ENCODE data around the gene UBA7. TPM values are rescaled to one million over a fixed set of nuclear protein-coding genes. Genes with fewer than 3 reads are reported as not detected.

The UBA7 gene
- total RNA-seq, result 39.6 TPM
- 37.7 TPM for polyA plus RNA-seq

GRCh38 chr3:49813497-49814174 lies at the start of gene UBA7:
TSS of gene UBA7 (minus strand) at chr3:49813953. CDS start at chr3:49813787, 166 bp downstream.
- no peaks in the 10 kb centered on the region for H3K4me1 ChIP-seq (ENCODE audit: insufficient read depth)
- peak within 1 kb of the TSS; percentile 57 for H3K4me3 ChIP-seq (ENCODE audit: low read depth, low read length)
- 10% methylated on average over 9 of the region's 9 CpGs for WGBS
- H3K36me3 ChIP-seq (ENCODE audit: insufficient read depth), result peaks cover 3% of the 10 kb centered on the region
- no peak for DNase-seq (ENCODE audit: extremely low spot score)
- peak within 1 kb of the TSS; percentile 73 for H3K27ac ChIP-seq (ENCODE audit: low read depth)

GRCh38 chr3:49859576-49860305 lies 46.0 kb upstream of the UBA7 start:
- H3K36me3 ChIP-seq (ENCODE audit: insufficient read depth), result no peaks in the 10 kb centered on the region
- no peak overlapping the region for H3K27ac ChIP-seq (ENCODE audit: low read depth)
- no peak for DNase-seq (ENCODE audit: extremely low spot score)
- WGBS, result 84% methylated on average over 12 of the region's 12 CpGs
- no peak overlapping the region for H3K4me3 ChIP-seq (ENCODE audit: low read depth, low read length)
- no peaks in the 10 kb centered on the region for H3K4me1 ChIP-seq (ENCODE audit: insufficient read depth)

- Histone ChIP-seq H3K4me1 (ENCODE audit: insufficient read depth) (no peaks in the 10 kb centered on the region), H3K36me3 (ENCODE audit: insufficient read depth) (no peaks in the 10 kb centered on the region), H3K27ac (ENCODE audit: low read depth) (no peak within 1 kb of the TSS), H3K4me3 (ENCODE audit: low read depth, low read length) (peak within 1 kb of the TSS; percentile 53)
- WGBS, result 2% methylated on average over 52 of the region's 52 CpGs
- peak; percentile 92 for DNase-seq (ENCODE audit: extremely low spot score)
These were observed 42.6 kb upstream of the UBA7 start, which contains the start of gene TRAIP for GRCh38 chr3:49856181-49857005. TSS of gene TRAIP (minus strand) at chr3:49856564. CDS start at chr3:49856453, 111 bp downstream.

DNA sequence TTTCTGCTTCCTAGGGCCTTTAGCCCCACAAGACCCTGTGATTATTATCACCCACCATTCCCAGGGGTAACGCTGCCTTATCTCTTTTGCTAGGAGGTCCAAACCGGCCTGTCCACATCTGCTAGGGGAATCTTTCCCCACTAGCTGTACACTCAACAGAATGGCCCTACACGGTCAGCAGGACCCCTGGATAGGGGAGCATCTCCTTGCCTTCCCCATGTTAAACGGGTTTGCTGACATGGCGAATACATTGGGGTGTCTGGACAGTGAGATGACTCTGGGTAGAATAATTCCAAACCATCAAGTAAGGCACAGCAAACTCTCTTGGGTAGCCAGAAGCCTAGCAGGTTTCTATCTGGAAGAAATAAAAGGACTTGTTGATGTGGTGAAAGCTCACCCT lies 41.9 kb upstream of the UBA7 start:
- 54% methylated on average over 5 of the region's 5 CpGs for WGBS
- Histone ChIP-seq H3K4me1 (ENCODE audit: insufficient read depth) (no peaks in the 10 kb centered on the region), H3K36me3 (ENCODE audit: insufficient read depth) (no peaks in the 10 kb centered on the region), H3K27ac (ENCODE audit: low read depth) (no peak overlapping the region), H3K4me3 (ENCODE audit: low read depth, low read length) (no peak overlapping the region)
- DNase-seq (ENCODE audit: extremely low spot score), result no peak

DNA sequence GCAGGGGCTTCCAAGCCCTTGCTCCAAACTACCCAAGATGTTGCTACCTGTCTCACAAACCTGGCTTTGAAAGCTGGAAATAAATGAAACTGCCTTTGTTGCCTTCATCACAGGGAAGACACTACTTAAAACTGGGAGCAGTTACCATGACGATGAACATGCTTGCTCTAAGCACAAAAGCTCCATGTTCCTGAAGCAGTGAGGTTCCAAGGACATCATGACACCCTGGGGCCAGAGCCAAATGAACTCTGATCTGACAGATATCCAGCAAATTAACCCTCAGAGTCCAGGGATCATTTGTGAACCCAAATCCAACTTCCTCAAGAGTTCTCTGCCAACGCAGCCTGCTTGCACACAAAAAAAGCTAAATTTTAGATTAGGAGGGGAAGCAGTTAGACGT lies 31.9 kb upstream of the UBA7 start:
- H3K4me3 ChIP-seq (ENCODE audit: low read depth, low read length), result no peak overlapping the region
- no peaks in the 10 kb centered on the region for H3K4me1 ChIP-seq (ENCODE audit: insufficient read depth)
- no peak overlapping the region for H3K27ac ChIP-seq (ENCODE audit: low read depth)
- WGBS, result 80% methylated on average over 3 of the region's 3 CpGs
- H3K36me3 ChIP-seq (ENCODE audit: insufficient read depth), result no peaks in the 10 kb centered on the region
- DNase-seq (ENCODE audit: extremely low spot score), result no peak

DNA sequence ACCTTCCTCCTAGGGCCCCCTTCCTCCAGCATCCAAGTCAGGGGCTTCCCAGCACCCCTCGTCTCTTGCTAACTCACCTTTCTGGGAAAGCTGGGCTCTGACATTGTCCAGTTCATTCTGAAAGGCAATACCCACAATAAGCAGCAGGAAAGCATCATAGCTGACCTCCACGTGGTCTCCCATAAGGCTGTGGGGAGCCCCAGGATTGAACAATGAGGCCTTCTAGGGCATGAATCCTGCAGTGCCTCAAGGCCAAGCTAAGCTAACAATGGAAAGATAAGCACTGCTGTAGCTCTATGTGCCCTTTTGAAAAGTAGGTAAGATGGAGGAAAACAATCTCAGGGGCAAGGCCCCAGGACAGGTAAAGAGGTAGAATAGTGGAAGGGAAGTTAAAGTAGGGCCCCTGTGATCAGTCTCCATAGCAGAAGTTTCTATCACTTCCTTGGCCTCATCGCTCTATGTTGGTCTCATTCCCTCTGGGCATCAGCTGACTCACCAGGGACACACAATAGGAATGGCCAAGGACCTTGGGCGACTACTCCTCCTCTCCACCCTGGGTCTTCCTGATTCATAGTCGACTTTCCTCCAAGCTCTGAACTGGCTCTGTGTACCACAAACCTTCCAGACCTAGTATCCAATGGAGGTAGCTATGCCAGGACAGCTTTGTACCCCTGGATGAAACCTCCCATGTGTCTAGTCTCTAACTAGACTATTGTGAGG lies 30.9 kb upstream of the UBA7 start:
- Histone ChIP-seq H3K4me3 (ENCODE audit: low read depth, low read length) (no peak overlapping the region), H3K4me1 (ENCODE audit: insufficient read depth) (no peaks in the 10 kb centered on the region), H3K36me3 (ENCODE audit: insufficient read depth) (no peaks in the 10 kb centered on the region), H3K27ac (ENCODE audit: low read depth) (no peak overlapping the region)
- WGBS, result 84% methylated on average over 5 of the region's 5 CpGs
- no peak for DNase-seq (ENCODE audit: extremely low spot score)

GRCh38 chr3:49842843-49843517 lies 29.2 kb upstream of the UBA7 start:
- Histone ChIP-seq H3K4me3 (ENCODE audit: low read depth, low read length) (no peak overlapping the region), H3K27ac (ENCODE audit: low read depth) (no peak overlapping the region), H3K36me3 (ENCODE audit: insufficient read depth) (no peaks in the 10 kb centered on the region), H3K4me1 (ENCODE audit: insufficient read depth) (no peaks in the 10 kb centered on the region)
- no peak for DNase-seq (ENCODE audit: extremely low spot score)
- WGBS, result 98% methylated on average over 3 of the region's 3 CpGs

DNA sequence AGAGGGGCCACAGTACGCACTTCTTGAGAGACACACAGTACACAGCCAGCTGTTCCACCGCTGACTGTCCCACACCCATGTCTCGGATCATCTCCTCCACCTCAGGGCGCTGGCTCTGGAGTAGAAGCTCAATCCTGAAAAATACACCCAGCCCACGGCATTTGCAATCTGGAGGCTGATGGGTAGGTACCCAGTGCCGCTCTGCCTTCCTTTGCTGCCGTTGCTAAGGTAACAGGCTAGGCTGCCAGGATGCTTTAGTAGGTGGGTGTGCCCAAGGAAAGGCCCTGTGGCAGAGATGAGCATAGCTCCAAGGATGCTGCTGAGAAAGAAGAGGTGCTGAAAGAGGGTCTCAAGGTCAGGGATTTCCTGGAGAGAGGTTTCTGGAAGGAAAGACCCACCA lies 28.1 kb upstream of the UBA7 start:
- Histone ChIP-seq H3K4me1 (ENCODE audit: insufficient read depth) (no peaks in the 10 kb centered on the region), H3K36me3 (ENCODE audit: insufficient read depth) (no peaks in the 10 kb centered on the region), H3K4me3 (ENCODE audit: low read depth, low read length) (no peak overlapping the region), H3K27ac (ENCODE audit: low read depth) (no peak overlapping the region)
- WGBS, result 92% methylated on average over 7 of the region's 7 CpGs
- DNase-seq (ENCODE audit: extremely low spot score), result no peak

- Histone ChIP-seq H3K4me1 (ENCODE audit: insufficient read depth) (no peaks in the 10 kb centered on the region), H3K36me3 (ENCODE audit: insufficient read depth) (no peaks in the 10 kb centered on the region), H3K27ac (ENCODE audit: low read depth) (no peak overlapping the region), H3K4me3 (ENCODE audit: low read depth, low read length) (no peak overlapping the region)
- no peak for DNase-seq (ENCODE audit: extremely low spot score)
These were observed 27.5 kb upstream of the UBA7 start for GRCh38 chr3:49841126-49841696.

DNA sequence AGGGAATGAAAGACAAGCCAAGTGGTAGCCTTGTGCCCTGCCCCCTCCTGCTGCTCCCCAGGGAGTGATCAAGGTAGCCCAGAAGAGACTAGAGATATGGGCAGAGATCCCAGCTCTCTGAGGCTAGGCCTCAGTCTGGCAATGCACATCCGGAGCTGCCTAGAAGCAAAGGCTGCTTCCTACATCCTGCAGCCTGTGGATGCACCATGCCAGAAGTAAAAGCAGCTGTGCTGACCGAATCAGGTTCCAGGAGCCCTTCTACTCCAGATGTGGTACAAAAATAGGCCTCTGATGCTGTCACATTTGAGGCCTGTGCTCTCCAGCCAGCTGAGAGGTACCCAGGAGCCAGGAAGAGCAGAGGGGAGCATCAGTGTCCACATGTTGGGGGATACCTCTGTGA lies 26.6 kb upstream of the UBA7 start:
- H3K36me3 ChIP-seq (ENCODE audit: insufficient read depth), result no peaks in the 10 kb centered on the region
- H3K4me1 ChIP-seq (ENCODE audit: insufficient read depth), result no peaks in the 10 kb centered on the region
- H3K4me3 ChIP-seq (ENCODE audit: low read depth, low read length), result no peak overlapping the region
- no peak overlapping the region for H3K27ac ChIP-seq (ENCODE audit: low read depth)
- no peak for DNase-seq (ENCODE audit: extremely low spot score)
- WGBS, result 58% methylated on average over 2 of the region's 2 CpGs

GRCh38 chr3:49839193-49839809 lies 25.5 kb upstream of the UBA7 start:
- H3K27ac ChIP-seq (ENCODE audit: low read depth), result no peak overlapping the region
- 33% methylated on average over 6 of the region's 6 CpGs for WGBS
- DNase-seq (ENCODE audit: extremely low spot score), result peak; percentile 56

GRCh38 chr3:49831341-49831740 lies 17.6 kb upstream of the UBA7 start:
- no peak for DNase-seq (ENCODE audit: extremely low spot score)
- no peaks in the 10 kb centered on the region for H3K36me3 ChIP-seq (ENCODE audit: insufficient read depth)
- WGBS, result 75% methylated on average over 3 of the region's 3 CpGs
- H3K4me1 ChIP-seq (ENCODE audit: insufficient read depth), result no peaks in the 10 kb centered on the region
- no peak overlapping the region for H3K27ac ChIP-seq (ENCODE audit: low read depth)
- H3K4me3 ChIP-seq (ENCODE audit: low read depth, low read length), result no peak overlapping the region

More at GRCh38 chr3:49839193-49839809, 25.5 kb upstream of the UBA7 start:
- H3K36me3 ChIP-seq (ENCODE audit: insufficient read depth), result no peaks in the 10 kb centered on the region
- no peaks in the 10 kb centered on the region for H3K4me1 ChIP-seq (ENCODE audit: insufficient read depth)
- H3K4me3 ChIP-seq (ENCODE audit: low read depth, low read length), result no peak overlapping the region

Measured in urinary bladder (tissue), 4 donors.